ENCODE results near the gene UBE2D4.
"Not testable (repeated sequence)": the region's sequence is repeated elsewhere in the genome, so short reads cannot be mapped to it uniquely, and the experiment has no call there.

UBE2D4 gene

GRCh38 chr7:43952028-43952427 is 25.8 kb downstream of the UBE2D4 start:
- DNase-seq, result no peak
- in situ Hi-C loops (cut with HindIII; ENCODE audit: low pct_ligation_motif_present, low pct_unique_long_range_greater_than_20kb, low sequenced_read_pairs), result no loop called here

GRCh38 chr7:43953071-43953470 is 26.8 kb downstream of the UBE2D4 start:
- in situ Hi-C loops (cut with HindIII; ENCODE audit: low pct_ligation_motif_present, low pct_unique_long_range_greater_than_20kb, low sequenced_read_pairs), result no loop called here
- no peak for DNase-seq

GRCh38 chr7:43954524-43955228 is 28.4 kb downstream of the UBE2D4 start:
- in situ Hi-C loops (cut with HindIII; ENCODE audit: low pct_ligation_motif_present, low pct_unique_long_range_greater_than_20kb, low sequenced_read_pairs), result no loop called here
- peak; percentile 66 for DNase-seq

DNA sequence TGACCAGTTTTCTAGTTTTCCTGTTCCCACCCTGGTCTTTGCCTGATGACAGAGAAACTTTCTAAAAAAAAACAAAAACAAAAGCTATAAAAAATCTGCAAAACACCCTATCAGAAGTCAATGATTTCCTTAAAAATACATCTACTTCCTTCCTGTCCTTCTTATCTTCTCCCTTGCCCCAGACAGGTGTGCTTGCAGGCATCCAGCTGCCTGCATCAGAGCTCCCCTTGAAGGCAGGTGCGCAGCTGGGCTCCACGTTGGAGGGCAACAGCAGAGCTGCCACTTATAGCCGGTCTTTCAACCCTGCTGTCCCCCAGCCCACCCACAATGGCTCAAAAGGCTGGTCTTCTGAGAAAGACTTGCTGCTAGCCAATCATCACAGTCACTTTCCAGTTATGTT is 29.8 kb downstream of the UBE2D4 start:
- in situ Hi-C loops (cut with HindIII; ENCODE audit: low pct_ligation_motif_present, low pct_unique_long_range_greater_than_20kb, low sequenced_read_pairs), result no loop called here

GRCh38 chr7:43960933-43961332 is 34.7 kb downstream of the UBE2D4 start:
- no peak for DNase-seq
- in situ Hi-C loops (cut with HindIII; ENCODE audit: low pct_ligation_motif_present, low pct_unique_long_range_greater_than_20kb, low sequenced_read_pairs), result no loop called here

More for the DNA sequence above, 29.8 kb downstream of the UBE2D4 start:
- DNase-seq, result no peak

GRCh38 chr7:43966392-43966791 is 40.2 kb downstream of the UBE2D4 start:
- in situ Hi-C loops (cut with HindIII; ENCODE audit: low pct_ligation_motif_present, low pct_unique_long_range_greater_than_20kb, low sequenced_read_pairs); DNase-seq: not testable (repeated sequence)

DNA sequence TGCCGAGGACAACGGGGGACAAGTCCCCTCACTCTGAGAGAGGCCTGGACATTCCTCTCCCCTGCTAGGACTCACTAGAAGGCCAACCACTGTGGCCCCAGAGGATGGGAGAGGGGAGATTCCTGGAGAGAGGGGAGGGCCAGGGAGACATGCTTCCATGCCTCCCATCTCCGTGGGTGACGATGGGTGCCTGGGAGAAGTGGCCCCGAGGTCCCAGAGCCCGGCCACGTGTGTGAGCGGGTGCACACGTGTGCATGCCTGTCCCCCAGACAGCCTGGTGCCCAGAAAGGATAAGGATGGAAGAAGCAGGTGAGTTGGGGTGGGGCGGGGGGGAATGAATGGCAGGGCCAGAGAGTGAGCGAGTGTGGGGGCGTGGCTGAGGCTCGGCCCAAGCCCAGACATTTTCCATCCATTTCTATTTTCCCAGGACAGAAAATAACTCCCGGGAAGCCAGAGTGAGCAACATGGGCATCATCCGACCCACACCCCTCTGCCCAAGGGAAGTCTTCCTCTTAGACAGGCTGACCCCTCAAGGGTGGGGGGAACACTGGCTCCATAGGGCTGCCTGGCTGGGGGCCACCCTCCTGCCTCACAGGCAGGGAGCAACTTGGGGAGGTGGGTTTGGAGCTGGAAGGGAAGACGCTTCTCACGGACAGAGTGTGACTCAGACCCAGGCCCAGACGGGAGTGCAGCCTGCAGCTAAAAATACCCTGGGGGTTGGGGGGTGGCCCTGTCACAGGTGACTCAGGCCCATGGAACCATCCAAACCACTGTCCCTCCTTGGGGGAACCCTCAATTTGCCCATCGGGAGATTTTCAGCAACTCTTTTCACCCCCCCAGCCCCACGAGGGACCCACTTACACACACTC is 42.2 kb downstream of the UBE2D4 start:
- in situ Hi-C loops (cut with HindIII; ENCODE audit: low pct_ligation_motif_present, low pct_unique_long_range_greater_than_20kb, low sequenced_read_pairs); DNase-seq: not testable (repeated sequence)

DNA sequence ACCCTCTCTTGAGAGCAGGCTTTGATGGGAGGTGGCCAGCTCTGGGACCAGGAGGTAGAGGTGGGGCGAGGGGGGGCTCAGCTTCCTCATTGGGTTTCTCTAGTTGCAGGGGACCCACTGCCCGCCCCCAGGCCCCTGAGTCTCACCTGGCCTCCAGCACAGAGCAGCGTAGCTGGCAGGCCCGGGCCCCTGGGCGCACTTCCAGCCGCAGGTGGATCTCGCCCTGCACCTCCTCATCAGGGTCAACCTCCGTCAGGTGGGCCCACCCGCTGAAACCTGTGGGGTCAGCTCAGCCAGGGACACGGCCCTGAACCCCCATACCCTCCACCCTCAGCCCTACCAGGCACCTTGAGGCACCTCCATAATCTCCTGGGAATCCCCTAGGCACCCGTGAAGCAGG is 43.4 kb downstream of the UBE2D4 start:
- in situ Hi-C loops (cut with HindIII; ENCODE audit: low pct_ligation_motif_present, low pct_unique_long_range_greater_than_20kb, low sequenced_read_pairs); DNase-seq: not testable (repeated sequence)

GRCh38 chr7:43970698-43971097 is 44.5 kb downstream of the UBE2D4 start:
- in situ Hi-C loops (cut with HindIII; ENCODE audit: low pct_ligation_motif_present, low pct_unique_long_range_greater_than_20kb, low sequenced_read_pairs); DNase-seq: not testable (repeated sequence)

DNA sequence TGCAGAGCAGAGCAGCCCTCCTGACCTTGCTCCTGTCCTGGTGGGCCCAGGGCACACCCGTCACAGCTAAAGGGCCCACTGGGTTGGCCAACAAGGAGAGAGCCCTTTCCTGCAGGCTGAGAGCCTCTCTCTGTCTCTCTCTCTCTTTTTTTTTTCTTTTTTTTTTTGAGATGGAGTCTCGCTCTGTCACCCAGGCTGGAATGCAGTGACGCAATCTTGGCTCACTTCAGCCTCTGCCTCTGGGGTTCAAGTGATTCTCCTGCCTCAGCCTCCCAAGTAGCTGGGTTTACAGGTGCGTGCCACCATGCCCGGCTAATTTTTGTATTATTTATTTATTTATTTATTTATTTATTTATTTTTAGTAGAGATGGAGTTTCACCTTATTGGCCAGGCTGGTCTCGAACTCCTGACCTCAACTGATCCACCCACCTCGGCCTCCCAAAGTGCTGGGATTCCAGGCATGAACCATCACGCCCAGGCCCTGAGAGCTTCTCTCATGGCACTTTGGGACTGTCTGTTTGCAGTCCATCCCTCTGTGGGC is 47.9 kb downstream of the UBE2D4 start:
- DNase-seq; in situ Hi-C loops (cut with HindIII; ENCODE audit: low pct_ligation_motif_present, low pct_unique_long_range_greater_than_20kb, low sequenced_read_pairs): not testable (repeated sequence)

GRCh38 chr7:43974725-43975482 is 48.7 kb downstream of the UBE2D4 start:
- DNase-seq; in situ Hi-C loops (cut with HindIII; ENCODE audit: low pct_ligation_motif_present, low pct_unique_long_range_greater_than_20kb, low sequenced_read_pairs): not testable (repeated sequence)

DNA sequence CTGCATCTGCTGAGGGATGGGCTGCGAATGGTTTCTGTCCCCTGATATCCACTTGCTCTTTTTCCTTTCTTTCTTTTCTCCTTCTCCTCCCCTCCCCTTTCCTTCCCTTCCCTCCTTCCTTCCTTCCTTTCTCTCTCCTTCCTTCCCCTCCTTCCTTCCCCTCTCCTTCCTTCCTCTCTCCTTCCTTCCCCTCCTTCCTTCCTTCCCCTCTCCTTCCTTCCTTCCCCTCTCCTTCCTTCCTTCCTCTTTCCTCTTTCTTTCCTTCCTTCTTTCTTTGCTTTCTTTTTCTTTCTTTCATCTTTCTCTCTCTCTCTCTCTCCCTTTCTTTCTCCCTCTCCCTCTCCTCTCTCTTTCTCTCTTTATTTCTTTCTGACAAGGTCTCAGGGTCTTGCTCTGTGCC is 51.3 kb downstream of the UBE2D4 start:
- no peak for DNase-seq
- in situ Hi-C loops (cut with HindIII; ENCODE audit: low pct_ligation_motif_present, low pct_unique_long_range_greater_than_20kb, low sequenced_read_pairs), result no loop called here

GRCh38 chr7:43978102-43978501 is 51.9 kb downstream of the UBE2D4 start:
- DNase-seq; in situ Hi-C loops (cut with HindIII; ENCODE audit: low pct_ligation_motif_present, low pct_unique_long_range_greater_than_20kb, low sequenced_read_pairs): not testable (repeated sequence)

DNA sequence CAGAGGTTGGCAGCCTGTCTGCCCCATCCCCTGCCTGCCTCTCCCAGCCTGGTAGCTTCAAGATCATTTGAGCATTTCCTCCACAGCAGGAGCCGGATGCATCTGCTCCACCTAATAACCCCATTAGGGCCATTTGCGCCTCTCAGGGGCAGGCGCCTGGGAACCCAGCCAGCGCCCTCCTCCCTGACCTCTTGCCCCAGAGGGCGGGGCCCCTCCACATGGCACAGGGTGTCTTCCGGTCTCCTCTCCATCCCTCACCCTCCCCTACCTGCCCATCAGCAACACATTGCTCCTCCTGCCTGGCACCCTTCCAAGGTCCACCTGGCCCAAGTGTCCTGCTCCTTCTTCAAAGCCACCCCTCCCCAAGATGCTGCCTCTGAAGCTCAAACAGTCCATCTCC is 56.6 kb downstream of the UBE2D4 start:
- in situ Hi-C loops (cut with HindIII; ENCODE audit: low pct_ligation_motif_present, low pct_unique_long_range_greater_than_20kb, low sequenced_read_pairs); DNase-seq: not testable (repeated sequence)

- in situ Hi-C loops (cut with HindIII; ENCODE audit: low pct_ligation_motif_present, low pct_unique_long_range_greater_than_20kb, low sequenced_read_pairs); DNase-seq: not testable (repeated sequence)
Observed at GRCh38 chr7:43983736-43984135, 57.5 kb downstream of the UBE2D4 start.

- in situ Hi-C loops (cut with HindIII; ENCODE audit: low pct_ligation_motif_present, low pct_unique_long_range_greater_than_20kb, low sequenced_read_pairs), result not testable (repeated sequence)
- peak; percentile 80 for DNase-seq
Observed at GRCh38 chr7:43985904-43986864, 59.9 kb downstream of the UBE2D4 start.

DNA sequence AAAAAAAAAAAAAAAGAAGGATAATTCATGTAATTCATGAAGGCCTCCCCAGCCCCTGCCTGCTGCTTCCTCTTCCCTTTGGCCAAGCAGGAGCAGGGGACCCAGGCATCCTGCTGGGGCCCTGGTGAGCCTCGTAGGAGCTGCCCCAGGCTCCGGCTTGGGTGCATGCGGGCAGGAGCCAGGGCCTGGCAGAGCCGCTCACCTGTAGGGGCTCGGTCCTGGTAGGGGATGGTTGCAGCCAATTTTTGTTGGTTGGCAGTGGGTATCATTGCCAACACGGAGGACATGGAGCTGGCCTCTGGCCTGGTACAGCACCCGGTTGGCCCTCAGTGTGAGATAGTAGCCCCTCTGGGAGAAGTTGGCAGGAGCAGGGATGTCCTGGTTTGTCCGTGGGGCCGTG is 61.2 kb downstream of the UBE2D4 start:
- in situ Hi-C loops (cut with HindIII; ENCODE audit: low pct_ligation_motif_present, low pct_unique_long_range_greater_than_20kb, low sequenced_read_pairs), result not testable (repeated sequence)

More for the DNA sequence above, 61.2 kb downstream of the UBE2D4 start:
- DNase-seq, result not testable (repeated sequence)

Measured in ACHN (cell line).